ENCODE data around the gene PXDN. TPM values are rescaled to one million over a fixed set of nuclear protein-coding genes. Genes with fewer than 3 reads are reported as not detected.

PXDN gene
- total and polyA plus RNA-seq, 2 donors (not counting 1 experiment from before 2014, with no cell fraction given): 0.21 to 1.4 TPM

DNA sequence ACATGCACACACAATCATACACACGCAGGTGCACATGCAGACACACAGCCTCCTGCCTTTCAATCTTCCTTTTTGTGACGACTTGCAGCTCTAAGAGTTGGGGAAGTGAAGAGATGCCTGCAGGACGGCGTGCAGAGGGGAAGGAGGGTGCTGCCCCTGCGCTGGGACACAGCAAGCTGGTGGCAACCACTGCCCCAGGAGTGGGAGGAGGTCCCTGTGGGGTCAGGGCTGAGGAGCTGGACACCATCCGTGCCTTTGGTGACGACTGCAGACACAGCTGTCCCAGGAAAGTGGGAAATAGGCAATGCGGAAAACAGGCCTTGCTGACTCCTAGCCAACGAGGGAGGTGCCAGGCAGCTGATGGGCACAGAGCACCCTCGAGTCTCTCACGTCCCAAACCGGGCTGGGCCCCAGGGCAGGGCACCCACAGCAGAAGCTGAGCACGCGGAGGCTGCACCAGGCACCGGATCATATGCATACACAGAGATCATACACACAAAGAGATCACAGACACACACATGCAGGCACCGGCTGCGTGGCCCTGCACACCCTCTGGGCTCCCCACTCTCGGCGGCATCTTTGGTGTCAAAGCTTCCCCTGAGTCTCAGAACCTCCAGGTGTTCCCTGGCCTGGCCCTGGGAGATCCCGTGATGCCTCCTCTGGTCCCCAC is 146.1 kb downstream of the PXDN start:
- WGBS (ENCODE audit: insufficient coverage): 85% methylated on average over 18 of the region's 20 CpGs
- CTCF ChIA-PET: no interaction called here
- H3K4me1 Mint-ChIP-seq: no peaks in the 10 kb centered on the region

DNA sequence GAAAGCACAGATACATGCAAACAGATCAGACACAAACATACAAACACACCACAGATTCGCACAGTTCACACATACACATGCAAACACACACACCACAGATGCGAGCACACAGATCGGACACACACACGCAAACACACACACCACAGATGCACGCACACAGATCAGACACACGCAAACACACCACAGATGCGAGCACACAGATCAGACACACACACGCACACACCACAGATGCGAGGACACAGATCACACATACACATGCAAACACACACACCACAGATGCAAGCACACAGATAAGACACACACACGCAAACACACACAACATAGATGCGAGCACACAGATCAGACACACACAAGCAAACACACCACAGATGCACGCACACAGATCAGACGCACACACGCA is 149.0 kb downstream of the PXDN start:
- DNase-seq (no peak), ATAC-seq (ENCODE audit: low read depth) (no peak)
- Histone ChIP-seq H3K4me3 (ENCODE audit: control extremely low read depth in 1 of 5, extremely low read depth in 1 of 5, insufficient read depth in 1 of 5, low read depth in 2 of 5, low read length in 4 of 5) (no peak overlapping the region), H2AFZ (ENCODE audit: insufficient read depth, low read depth, low read length, poor library complexity, severe bottlenecking) (no peak overlapping the region), H3K4me1 (ENCODE audit: control insufficient read depth in 2 of 2, insufficient read depth in 2 of 2, low read length in 2 of 2) (no peaks in the 10 kb centered on the region), H3K9me3 (ENCODE audit: control extremely low read depth in 1 of 3, control insufficient read depth in 2 of 3, insufficient read depth in 1 of 3, low read length in 2 of 3) (peaks cover 0 to 37% (median 0%) of the 10 kb centered on the region in 3 donors), H3K9ac (ENCODE audit: low read length) (no peak overlapping the region), H3K27ac (ENCODE audit: low read length in 2 of 2) (no peak overlapping the region), H3K79me2 (ENCODE audit: control insufficient read depth, insufficient read depth, low read length) (no peaks in the 10 kb centered on the region), H3K27me3 (replicated peaks in 1 of 4; ENCODE audit: control extremely low read depth in 1 of 4, control insufficient read depth in 3 of 4, insufficient read depth in 4 of 4, low read length in 3 of 4) (peaks cover 0 to 18% (median 1%) of the 10 kb centered on the region in 4 experiments), H3K4me2 (replicated peaks; ENCODE audit: low read depth, low read length, poor library complexity, severe bottlenecking) (no peak overlapping the region), H3K36me3 (replicated peaks in 1 of 2; ENCODE audit: control extremely low read depth in 1 of 2, control insufficient read depth in 1 of 2, extremely low read depth in 1 of 2, insufficient read depth in 2 of 2, low read length in 1 of 2) (no peaks in the 10 kb centered on the region), H4K20me1 (ENCODE audit: control insufficient read depth, insufficient read depth, low read length, poor library complexity, severe bottlenecking) (no peaks in the 10 kb centered on the region)
- intact Hi-C loops (cut with micrococcal nuclease): no loop called here
- H3K27ac Mint-ChIP-seq: no peak overlapping the region
- H3K9me3 Mint-ChIP-seq (ENCODE audit: insufficient read depth): peaks cover under 1% of the 10 kb centered on the region
- H3K4me3 Mint-ChIP-seq: no peak overlapping the region
- no peak for TF ChIP-seq EZH2 (IDR thresholded peaks at IDR 0.05; ENCODE audit: borderline replicate concordance, insufficient read depth, low read depth, low read length, poor library complexity, severe bottlenecking)
- TF ChIP-seq, protein P1, sequence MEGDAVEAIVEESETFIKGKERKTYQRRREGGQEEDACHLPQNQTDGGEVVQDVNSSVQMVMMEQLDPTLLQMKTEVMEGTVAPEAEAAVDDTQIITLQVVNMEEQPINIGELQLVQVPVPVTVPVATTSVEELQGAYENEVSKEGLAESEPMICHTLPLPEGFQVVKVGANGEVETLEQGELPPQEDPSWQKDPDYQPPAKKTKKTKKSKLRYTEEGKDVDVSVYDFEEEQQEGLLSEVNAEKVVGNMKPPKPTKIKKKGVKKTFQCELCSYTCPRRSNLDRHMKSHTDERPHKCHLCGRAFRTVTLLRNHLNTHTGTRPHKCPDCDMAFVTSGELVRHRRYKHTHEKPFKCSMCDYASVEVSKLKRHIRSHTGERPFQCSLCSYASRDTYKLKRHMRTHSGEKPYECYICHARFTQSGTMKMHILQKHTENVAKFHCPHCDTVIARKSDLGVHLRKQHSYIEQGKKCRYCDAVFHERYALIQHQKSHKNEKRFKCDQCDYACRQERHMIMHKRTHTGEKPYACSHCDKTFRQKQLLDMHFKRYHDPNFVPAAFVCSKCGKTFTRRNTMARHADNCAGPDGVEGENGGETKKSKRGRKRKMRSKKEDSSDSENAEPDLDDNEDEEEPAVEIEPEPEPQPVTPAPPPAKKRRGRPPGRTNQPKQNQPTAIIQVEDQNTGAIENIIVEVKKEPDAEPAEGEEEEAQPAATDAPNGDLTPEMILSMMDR (IDR thresholded peaks at IDR 0.05): no peak
- WGBS (ENCODE audit: insufficient coverage): 91% methylated on average over 14 of the region's 14 CpGs
- H3K4me1 Mint-ChIP-seq: no peaks in the 10 kb centered on the region
- ChIA-PET CTCF (no interaction called here), POLR2A (no interaction called here)
- H3K27me3 Mint-ChIP-seq: peaks cover 16% of the 10 kb centered on the region

More for the DNA sequence above, 146.1 kb downstream of the PXDN start:
- Histone ChIP-seq H3K9me3 (ENCODE audit: control extremely low read depth in 1 of 3, control insufficient read depth in 2 of 3, insufficient read depth in 1 of 3, low read length in 2 of 3) (peaks cover 0 to 38% (median 0%) of the 10 kb centered on the region in 3 donors), H3K27ac (ENCODE audit: low read length in 2 of 2) (no peak overlapping the region), H3K36me3 (replicated peaks in 1 of 2; ENCODE audit: control extremely low read depth in 1 of 2, control insufficient read depth in 1 of 2, extremely low read depth in 1 of 2, insufficient read depth in 2 of 2, low read length in 1 of 2) (no peaks in the 10 kb centered on the region), H2AFZ (ENCODE audit: insufficient read depth, low read depth, low read length, poor library complexity, severe bottlenecking) (no peak overlapping the region), H3K4me1 (ENCODE audit: control insufficient read depth in 2 of 2, insufficient read depth in 2 of 2, low read length in 2 of 2) (no peaks in the 10 kb centered on the region), H3K9ac (ENCODE audit: low read length) (no peak overlapping the region), H3K79me2 (ENCODE audit: control insufficient read depth, insufficient read depth, low read length) (no peaks in the 10 kb centered on the region), H4K20me1 (ENCODE audit: control insufficient read depth, insufficient read depth, low read length, poor library complexity, severe bottlenecking) (no peaks in the 10 kb centered on the region), H3K4me2 (replicated peaks; ENCODE audit: low read depth, low read length, poor library complexity, severe bottlenecking) (no peak overlapping the region), H3K4me3 (ENCODE audit: control extremely low read depth in 1 of 5, extremely low read depth in 1 of 5, insufficient read depth in 1 of 5, low read depth in 2 of 5, low read length in 4 of 5) (no peak overlapping the region), H3K27me3 (replicated peaks in 1 of 4; ENCODE audit: control extremely low read depth in 1 of 4, control insufficient read depth in 3 of 4, insufficient read depth in 4 of 4, low read length in 3 of 4) (peaks cover 0 to 3% (median under 1%) of the 10 kb centered on the region in 4 experiments)
- POLR2A ChIA-PET: no interaction called here
- Mint-ChIP-seq H3K9me3 (ENCODE audit: insufficient read depth) (no peaks in the 10 kb centered on the region), H3K27ac (no peak overlapping the region), H3K4me3 (no peak overlapping the region), H3K27me3 (peaks cover 8% of the 10 kb centered on the region)
- intact Hi-C loops (cut with micrococcal nuclease): no loop called here
- no peak for DNase-seq
- TF ChIP-seq, protein P1 (IDR thresholded peaks at IDR 0.05): no peak
- TF ChIP-seq EZH2 (IDR thresholded peaks at IDR 0.05; ENCODE audit: borderline replicate concordance, insufficient read depth, low read depth, low read length, poor library complexity, severe bottlenecking): no peak
- ATAC-seq (ENCODE audit: low read depth): no peak
